WTC11 (cell line): Measurements from ENCODE around the gene CLDN5. TPM values are rescaled to one million over a fixed set of nuclear protein-coding genes. Genes with fewer than 3 reads are reported as not detected.

Experiments
- ATAC-seq: fragments of 200-7000 bp; cut with Tn5 transposase; 2 replicates; pipeline ENCODE4 v1.10.0; 2021; ENCODE audit warnings: mild to moderate bottlenecking, moderate library complexity
- CTCF ChIA-PET: fragments of 300-600 bp; sonication (Branson Sonifier 250); formaldehyde crosslinking; loops from one replicate; lab custom pipeline; 2021; ENCODE audit warnings: antibody characterized with exemption; lab: Charles Lee
- POLR2A ChIA-PET: fragments of 350-600 bp; sonication (Branson Sonifier 250); formaldehyde crosslinking; loops from one replicate; lab custom pipeline; 2021; ENCODE audit warnings: antibody characterized with exemption; lab: Charles Lee
- DNase-seq: peaks from one replicate; pipeline ENCODE4 v3.0.0; 2021; ENCODE audit warnings: low spot score
- H3K27ac Mint-ChIP-seq: 2 replicates; pipeline ENCODE4 v1.8.0; 2021; ENCODE audit warnings: mixed read lengths
- H3K27me3 Mint-ChIP-seq: 2 replicates; pipeline ENCODE4 v1.8.0; 2021; ENCODE audit warnings: low read depth, mild to moderate bottlenecking, moderate library complexity, mixed read lengths
- H3K36me3 Mint-ChIP-seq: 2 replicates; pipeline ENCODE4 v1.8.0; 2021; ENCODE audit warnings: mixed read lengths
- H3K4me1 Mint-ChIP-seq: 2 replicates; pipeline ENCODE4 v1.8.0; 2022; ENCODE audit warnings: mixed read lengths
- H3K4me3 Mint-ChIP-seq: 2 replicates; pipeline ENCODE4 v1.8.0; 2021; ENCODE audit warnings: mild to moderate bottlenecking, moderate library complexity, mixed read lengths
- H3K9me3 Mint-ChIP-seq: 2 replicates; pipeline ENCODE4 v1.8.0; 2021; ENCODE audit warnings: mixed read lengths
- CREM ChIP-seq: sonication (generic); formaldehyde crosslinking; IDR thresholded peaks from 2 replicates; pipeline ENCODE4 v1.8.1; 2022; ENCODE audit warnings: mild to moderate bottlenecking, missing genetic modification reagents, moderate library complexity
- FOXP1 ChIP-seq: sonication (generic); formaldehyde crosslinking; IDR thresholded peaks from 2 replicates; pipeline ENCODE4 v1.8.0; 2022; ENCODE audit warnings: missing genetic modification reagents, mild to moderate bottlenecking, moderate library complexity, borderline replicate concordance
- GABPB1 ChIP-seq: sonication (generic); formaldehyde crosslinking; IDR thresholded peaks from 2 replicates; pipeline ENCODE4 v1.8.1; 2023; ENCODE audit warnings: mild to moderate bottlenecking, missing genetic modification reagents
- MXD4 ChIP-seq: fragments of 250-450 bp; sonication (Bioruptor Pico); IDR thresholded peaks from 2 replicates; pipeline ENCODE4 v1.8.0; 2021; ENCODE audit warnings: mild to moderate bottlenecking, moderate library complexity, borderline replicate concordance
- NFATC4 ChIP-seq: fragments of 250-450 bp; sonication (Bioruptor Pico); IDR thresholded peaks from 2 replicates; pipeline ENCODE4 v1.9.0; 2021; ENCODE audit warnings: mild to moderate bottlenecking
- NFYB ChIP-seq: sonication (generic); formaldehyde crosslinking; conservative IDR thresholded peaks from 2 replicates; pipeline ENCODE4 v1.8.0; 2022; ENCODE audit warnings: low read depth, missing genetic modification reagents
- OVOL2 ChIP-seq: fragments of 250-450 bp; sonication (Bioruptor Pico); IDR thresholded peaks from 2 replicates; pipeline ENCODE4 v1.9.0; 2021; ENCODE audit warnings: mild to moderate bottlenecking, borderline replicate concordance
- PRRX2 ChIP-seq: fragments of 250-450 bp; sonication (Bioruptor Pico); IDR thresholded peaks from 2 replicates; pipeline ENCODE4 v1.8.0; 2021; ENCODE audit warnings: mild to moderate bottlenecking
- SP1 ChIP-seq: sonication (generic); formaldehyde crosslinking; conservative IDR thresholded peaks from 2 replicates; pipeline ENCODE4 v1.8.1; 2022; ENCODE audit warnings: missing genetic modification reagents
- ZNF121 ChIP-seq: sonication (generic); formaldehyde crosslinking; IDR thresholded peaks from 2 replicates; pipeline ENCODE4 v1.8.0; 2023; ENCODE audit warnings: missing genetic modification reagents
- ZNF396 ChIP-seq: fragments of 250-450 bp; sonication (Bioruptor Pico); IDR thresholded peaks from 2 replicates; pipeline ENCODE4 v1.8.0; 2021; ENCODE audit warnings: mild to moderate bottlenecking, moderate library complexity, borderline replicate concordance
- total RNA-seq: library from RNA; stranded (reverse); gene quantifications from 3 replicates; pipeline ENCODE4 v1.2.3, GENCODE V29; 2021
- TF ChIP-seq, protein P1 (sequence below): fragments of 250-450 bp; sonication (Bioruptor Pico); IDR thresholded peaks from 2 replicates; pipeline ENCODE4 v1.9.0; 2021; ENCODE audit warnings: moderate library complexity, mild to moderate bottlenecking, inconsistent platforms, borderline replicate concordance
- TF ChIP-seq, protein P2 (sequence below): sonication (generic); formaldehyde crosslinking; IDR thresholded peaks from 2 replicates; pipeline ENCODE4 v1.8.1; 2023; ENCODE audit warnings: mild to moderate bottlenecking, missing genetic modification reagents, moderate library complexity
- TF ChIP-seq, protein P3 (sequence below): sonication (generic); formaldehyde crosslinking; IDR thresholded peaks from 2 replicates; pipeline ENCODE4 v1.8.1; 2022; ENCODE audit warnings: mild to moderate bottlenecking, moderate library complexity, missing genetic modification reagents
- TF ChIP-seq, protein P4 (sequence below): sonication (generic); formaldehyde crosslinking; IDR thresholded peaks from 2 replicates; pipeline ENCODE4 v1.8.1; 2023; ENCODE audit warnings: mild to moderate bottlenecking, missing genetic modification reagents

CLDN5 gene
- total RNA-seq, 1 experiment from 2014 or later: 1.0 TPM

DNA sequence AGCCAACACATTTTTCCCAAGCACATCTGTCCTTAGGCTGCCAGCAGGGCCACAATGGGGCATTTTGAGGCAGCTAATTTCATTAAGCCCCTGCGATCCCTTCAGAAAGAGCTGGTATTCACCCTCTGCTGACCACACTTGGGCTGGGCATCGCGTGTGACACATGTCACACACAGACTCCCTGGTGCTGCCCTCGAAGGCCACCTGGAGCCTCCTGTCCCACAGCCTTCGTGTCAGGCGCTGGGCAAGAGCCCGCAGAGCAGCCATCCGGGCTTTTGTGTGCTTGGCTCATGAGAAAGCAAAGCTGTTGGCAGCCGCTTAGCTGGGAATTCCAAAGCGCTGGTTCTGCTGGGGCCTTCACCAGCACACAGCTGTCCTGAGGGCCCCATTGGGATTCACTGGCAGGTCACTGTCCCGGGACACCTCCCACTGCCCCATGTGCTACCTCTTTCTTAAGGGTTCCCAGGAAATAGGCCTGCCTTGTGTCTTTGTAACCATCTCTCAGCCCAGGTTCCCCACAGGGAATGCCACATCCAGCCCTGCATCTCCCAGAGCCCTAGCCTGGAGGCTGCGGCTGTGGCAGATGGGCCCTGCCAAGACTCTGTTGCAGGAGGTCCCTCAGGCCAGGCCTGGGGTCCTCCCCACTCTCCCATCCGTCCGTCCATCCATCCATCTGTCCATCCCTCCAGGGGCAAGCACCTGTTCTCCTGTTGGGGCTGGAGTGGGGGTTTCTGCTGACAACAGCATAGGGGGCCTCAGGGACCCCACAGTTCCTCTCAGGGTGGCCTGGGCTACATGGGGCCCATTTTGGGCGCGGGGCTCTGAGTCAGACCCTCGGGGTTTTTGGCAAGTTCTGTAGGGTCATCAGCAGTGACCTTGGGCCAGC lies 4.9 kb downstream of the CLDN5 start:
- peaks cover 24% of the 10 kb centered on the region for H3K27me3 Mint-ChIP-seq
- no peaks in the 10 kb centered on the region for H3K9me3 Mint-ChIP-seq
- DNase-seq (no peak), ATAC-seq (no peak)
- CTCF ChIA-PET: interaction anchor here (1.5 kb wide), 1 partner anchor 111 kb away, joined by 5 read pairs; no protein-coding TSS in a partner anchor
- no peak overlapping the region for H3K27ac Mint-ChIP-seq
- peaks cover 8% of the 10 kb centered on the region for H3K4me1 Mint-ChIP-seq
- TF ChIP-seq ZNF121 (CRISPR knock-in tag) (no peak), PRRX2 (CRISPR knock-in tag) (no peak), SP1 (CRISPR knock-in tag) (no peak)
- H3K4me3 Mint-ChIP-seq: no peak overlapping the region
- POLR2A ChIA-PET: no interaction called here
- H3K36me3 Mint-ChIP-seq: peaks cover 19% of the 10 kb centered on the region

DNA sequence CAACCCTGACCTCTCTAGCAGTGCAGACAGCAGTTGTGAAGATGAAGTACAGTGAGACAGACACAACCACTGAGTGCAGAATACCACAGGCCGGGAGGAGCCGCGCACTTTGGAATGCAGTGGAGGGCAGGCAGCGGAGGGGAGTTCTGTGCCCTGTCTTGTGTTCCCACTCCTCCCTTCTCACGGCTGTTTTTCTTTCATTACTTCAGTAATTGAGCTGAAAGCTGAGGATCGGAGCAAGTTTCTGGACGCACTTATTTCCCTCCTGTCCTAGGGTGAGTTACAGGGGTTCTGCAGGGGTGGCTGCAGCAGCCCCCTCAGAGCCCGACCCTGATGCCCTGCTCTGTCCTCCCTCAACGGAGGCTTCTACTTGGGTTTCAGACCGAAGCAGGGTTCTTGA lies 5.6 kb downstream of the CLDN5 start:
- no peak overlapping the region for H3K4me3 Mint-ChIP-seq
- TF ChIP-seq, protein P1, sequence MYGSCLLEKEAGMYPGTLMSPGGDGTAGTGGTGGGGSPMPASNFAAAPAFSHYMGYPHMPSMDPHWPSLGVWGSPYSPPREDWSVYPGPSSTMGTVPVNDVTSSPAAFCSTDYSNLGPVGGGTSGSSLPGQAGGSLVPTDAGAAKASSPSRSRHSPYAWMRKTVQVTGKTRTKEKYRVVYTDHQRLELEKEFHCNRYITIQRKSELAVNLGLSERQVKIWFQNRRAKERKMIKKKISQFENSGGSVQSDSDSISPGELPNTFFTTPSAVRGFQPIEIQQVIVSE (CRISPR knock-in tag): no peak
- TF ChIP-seq OVOL2 (CRISPR knock-in tag) (no peak), MXD4 (no peak), GABPB1 (CRISPR knock-in tag) (no peak), FOXP1 (CRISPR knock-in tag) (no peak), ZNF396 (CRISPR knock-in tag) (no peak)
- H3K27ac Mint-ChIP-seq: no peak overlapping the region
- H3K4me1 Mint-ChIP-seq: peaks cover 8% of the 10 kb centered on the region
- DNase-seq (no peak), ATAC-seq (no peak)
- H3K27me3 Mint-ChIP-seq: peaks cover 19% of the 10 kb centered on the region
- CTCF ChIA-PET: interaction anchor here (1.5 kb wide), 1 partner anchor 111 kb away, joined by 5 read pairs; no protein-coding TSS in a partner anchor
- peaks cover 24% of the 10 kb centered on the region for H3K36me3 Mint-ChIP-seq
- POLR2A ChIA-PET: no interaction called here
- H3K9me3 Mint-ChIP-seq: no peaks in the 10 kb centered on the region

DNA sequence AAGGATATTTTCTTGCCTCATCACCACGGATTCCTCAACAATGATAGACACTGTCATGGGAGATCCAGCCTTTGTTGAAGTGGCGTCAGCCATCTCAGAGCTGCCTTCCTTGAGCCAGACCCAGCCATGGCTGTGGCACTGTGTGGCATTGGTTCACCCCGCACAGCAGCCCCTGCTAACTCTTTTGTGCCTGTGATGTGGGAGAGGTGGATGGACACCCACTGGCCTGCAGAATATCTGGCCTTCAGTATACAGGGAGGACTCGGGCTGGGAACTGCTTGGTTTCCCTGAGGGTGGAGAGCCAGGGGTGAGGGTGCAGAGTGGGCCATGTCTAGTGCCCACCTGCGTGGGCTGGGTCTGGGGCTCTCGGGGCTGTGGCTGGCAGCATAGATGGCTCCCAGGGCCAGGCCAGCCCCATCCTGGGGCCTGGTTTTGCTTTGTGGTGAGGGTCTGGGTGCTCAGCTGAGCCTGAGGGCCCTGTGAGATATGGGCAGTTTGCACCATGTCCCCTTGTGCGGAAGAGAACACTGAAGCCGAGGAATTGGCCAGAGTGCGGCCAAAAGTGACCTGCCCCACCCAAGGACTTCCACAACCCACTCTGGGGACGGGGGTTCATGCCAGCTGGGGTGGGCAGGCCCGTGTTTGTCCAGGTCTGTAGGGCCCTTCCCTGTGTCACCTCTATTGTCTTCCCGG lies 6.1 kb downstream of the CLDN5 start:
- H3K27ac Mint-ChIP-seq: no peak overlapping the region
- H3K27me3 Mint-ChIP-seq: peaks cover 14% of the 10 kb centered on the region
- DNase-seq: no peak
- peaks cover 28% of the 10 kb centered on the region for H3K36me3 Mint-ChIP-seq
- peaks cover 7% of the 10 kb centered on the region for H3K4me1 Mint-ChIP-seq
- CTCF ChIA-PET: interaction anchor here (1.5 kb wide), 1 partner anchor 112 kb away, joined by 5 read pairs; no protein-coding TSS in a partner anchor
- ATAC-seq: no peak
- POLR2A ChIA-PET: no interaction called here
- H3K4me3 Mint-ChIP-seq: no peak overlapping the region
- no peaks in the 10 kb centered on the region for H3K9me3 Mint-ChIP-seq
- TF ChIP-seq NFATC4 (CRISPR knock-in tag) (no peak), CREM (CRISPR knock-in tag) (no peak)
- TF ChIP-seq, all 79 proteins: peak for 0

DNA sequence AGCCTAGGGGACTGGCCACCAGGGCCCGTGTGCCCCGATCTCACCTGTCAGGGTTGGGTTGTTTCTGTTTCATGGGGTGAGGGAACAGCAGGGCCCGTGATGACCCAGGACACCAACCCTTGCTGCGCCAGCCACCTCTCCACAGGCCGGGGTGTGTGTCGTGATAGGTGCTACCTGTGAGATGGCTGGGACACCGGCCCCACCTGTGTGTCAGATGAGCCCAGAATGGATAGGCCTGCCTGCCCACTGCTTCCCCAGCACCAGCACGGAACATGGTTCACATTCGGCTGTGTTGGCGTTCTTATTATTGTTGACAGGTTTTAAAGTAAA lies 7.1 kb downstream of the CLDN5 start:
- H3K4me3 Mint-ChIP-seq: no peak overlapping the region
- H3K27me3 Mint-ChIP-seq: peaks cover 4% of the 10 kb centered on the region
- DNase-seq (no peak), ATAC-seq (no peak)
- no peak overlapping the region for H3K27ac Mint-ChIP-seq
- ChIA-PET POLR2A (no interaction called here), CTCF (interaction anchor here (1.1 kb wide), 1 partner anchor 113 kb away, joined by 5 read pairs; no protein-coding TSS in a partner anchor)
- peaks cover 33% of the 10 kb centered on the region for H3K36me3 Mint-ChIP-seq
- TF ChIP-seq, protein P2, sequence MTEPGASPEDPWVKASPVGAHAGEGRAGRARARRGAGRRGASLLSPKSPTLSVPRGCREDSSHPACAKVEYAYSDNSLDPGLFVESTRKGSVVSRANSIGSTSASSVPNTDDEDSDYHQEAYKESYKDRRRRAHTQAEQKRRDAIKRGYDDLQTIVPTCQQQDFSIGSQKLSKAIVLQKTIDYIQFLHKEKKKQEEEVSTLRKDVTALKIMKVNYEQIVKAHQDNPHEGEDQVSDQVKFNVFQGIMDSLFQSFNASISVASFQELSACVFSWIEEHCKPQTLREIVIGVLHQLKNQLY (CRISPR knock-in tag): no peak
- TF ChIP-seq NFYB: no peak
- no peak for TF ChIP-seq ZNF396 (CRISPR knock-in tag)
- TF ChIP-seq, protein P3, sequence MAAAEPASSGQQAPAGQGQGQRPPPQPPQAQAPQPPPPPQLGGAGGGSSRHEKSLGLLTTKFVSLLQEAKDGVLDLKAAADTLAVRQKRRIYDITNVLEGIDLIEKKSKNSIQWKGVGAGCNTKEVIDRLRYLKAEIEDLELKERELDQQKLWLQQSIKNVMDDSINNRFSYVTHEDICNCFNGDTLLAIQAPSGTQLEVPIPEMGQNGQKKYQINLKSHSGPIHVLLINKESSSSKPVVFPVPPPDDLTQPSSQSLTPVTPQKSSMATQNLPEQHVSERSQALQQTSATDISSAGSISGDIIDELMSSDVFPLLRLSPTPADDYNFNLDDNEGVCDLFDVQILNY (CRISPR knock-in tag): no peak
- TF ChIP-seq, protein P4, sequence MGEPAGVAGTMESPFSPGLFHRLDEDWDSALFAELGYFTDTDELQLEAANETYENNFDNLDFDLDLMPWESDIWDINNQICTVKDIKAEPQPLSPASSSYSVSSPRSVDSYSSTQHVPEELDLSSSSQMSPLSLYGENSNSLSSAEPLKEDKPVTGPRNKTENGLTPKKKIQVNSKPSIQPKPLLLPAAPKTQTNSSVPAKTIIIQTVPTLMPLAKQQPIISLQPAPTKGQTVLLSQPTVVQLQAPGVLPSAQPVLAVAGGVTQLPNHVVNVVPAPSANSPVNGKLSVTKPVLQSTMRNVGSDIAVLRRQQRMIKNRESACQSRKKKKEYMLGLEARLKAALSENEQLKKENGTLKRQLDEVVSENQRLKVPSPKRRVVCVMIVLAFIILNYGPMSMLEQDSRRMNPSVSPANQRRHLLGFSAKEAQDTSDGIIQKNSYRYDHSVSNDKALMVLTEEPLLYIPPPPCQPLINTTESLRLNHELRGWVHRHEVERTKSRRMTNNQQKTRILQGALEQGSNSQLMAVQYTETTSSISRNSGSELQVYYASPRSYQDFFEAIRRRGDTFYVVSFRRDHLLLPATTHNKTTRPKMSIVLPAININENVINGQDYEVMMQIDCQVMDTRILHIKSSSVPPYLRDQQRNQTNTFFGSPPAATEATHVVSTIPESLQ (CRISPR knock-in tag): no peak
- H3K9me3 Mint-ChIP-seq: no peaks in the 10 kb centered on the region
- H3K4me1 Mint-ChIP-seq: 0 out of 2 replicates have a peak, but pooled peaks cover 2% of the 10 kb centered on the region
